Left kidney (tissue), 2 donors: Measurements from ENCODE around the gene PIGL. TPM values are rescaled to one million over a fixed set of nuclear protein-coding genes. Genes with fewer than 3 reads are reported as not detected.
"Not testable (repeated sequence)": the region's sequence is repeated elsewhere in the genome, so short reads cannot be mapped to it uniquely, and the experiment has no call there.

Experiments
- DNase-seq: peaks from one replicate; pipeline ENCODE4 v3.0.0-alpha.2; 2013
- polyA plus RNA-seq: library from polyadenylated mRNA; unstranded; fragments of 120-200 nt; gene quantifications from one replicate; pipeline ENCODE4 v1.2.1, GENCODE V29; 2013; ENCODE audit not compliant: insufficient read length

Gene PIGL
- polyA plus RNA-seq, 1 donor = 46.2 TPM

DNA sequence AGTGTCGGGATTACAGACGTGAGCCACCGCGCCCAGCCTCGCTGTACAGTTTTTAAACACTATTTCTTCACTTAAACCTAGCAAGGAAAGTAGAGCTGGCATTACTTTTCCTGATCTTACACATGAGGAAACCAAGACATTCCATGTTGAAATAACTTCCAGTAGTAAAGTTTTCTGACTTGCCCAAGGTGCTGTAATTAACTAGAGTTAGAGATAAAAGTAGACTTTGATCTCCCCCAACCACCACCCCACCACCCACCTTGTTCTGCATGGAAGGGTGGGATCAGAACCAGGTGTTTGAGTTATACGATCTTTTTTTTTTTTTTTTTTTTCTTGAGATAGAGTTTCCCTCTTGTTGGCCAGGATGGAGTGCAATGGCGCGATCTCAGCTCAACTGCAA, 89.2 kb downstream of the PIGL start:
- DNase-seq = no peak

DNA sequence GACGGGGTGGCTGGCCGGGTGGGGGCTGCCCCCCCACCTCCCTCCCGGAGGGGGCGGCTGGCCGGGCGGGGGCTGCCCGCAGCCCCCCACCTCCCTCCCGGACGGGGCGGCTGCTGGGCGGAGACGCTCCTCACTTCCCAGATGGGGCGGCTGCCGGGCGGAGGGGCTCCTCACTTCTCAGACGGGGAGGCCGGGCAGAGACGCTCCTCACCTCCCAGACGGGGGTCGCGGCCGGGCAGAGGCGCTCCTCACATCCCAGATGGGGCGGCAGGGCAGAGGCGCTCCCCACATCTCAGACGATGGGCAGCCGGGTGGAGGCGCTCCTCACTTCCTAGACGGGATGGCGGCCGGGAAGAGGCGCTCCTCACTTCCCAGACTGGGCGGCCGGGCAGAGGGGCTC, 95.1 kb downstream of the PIGL start:
- not testable (repeated sequence) for DNase-seq

DNA sequence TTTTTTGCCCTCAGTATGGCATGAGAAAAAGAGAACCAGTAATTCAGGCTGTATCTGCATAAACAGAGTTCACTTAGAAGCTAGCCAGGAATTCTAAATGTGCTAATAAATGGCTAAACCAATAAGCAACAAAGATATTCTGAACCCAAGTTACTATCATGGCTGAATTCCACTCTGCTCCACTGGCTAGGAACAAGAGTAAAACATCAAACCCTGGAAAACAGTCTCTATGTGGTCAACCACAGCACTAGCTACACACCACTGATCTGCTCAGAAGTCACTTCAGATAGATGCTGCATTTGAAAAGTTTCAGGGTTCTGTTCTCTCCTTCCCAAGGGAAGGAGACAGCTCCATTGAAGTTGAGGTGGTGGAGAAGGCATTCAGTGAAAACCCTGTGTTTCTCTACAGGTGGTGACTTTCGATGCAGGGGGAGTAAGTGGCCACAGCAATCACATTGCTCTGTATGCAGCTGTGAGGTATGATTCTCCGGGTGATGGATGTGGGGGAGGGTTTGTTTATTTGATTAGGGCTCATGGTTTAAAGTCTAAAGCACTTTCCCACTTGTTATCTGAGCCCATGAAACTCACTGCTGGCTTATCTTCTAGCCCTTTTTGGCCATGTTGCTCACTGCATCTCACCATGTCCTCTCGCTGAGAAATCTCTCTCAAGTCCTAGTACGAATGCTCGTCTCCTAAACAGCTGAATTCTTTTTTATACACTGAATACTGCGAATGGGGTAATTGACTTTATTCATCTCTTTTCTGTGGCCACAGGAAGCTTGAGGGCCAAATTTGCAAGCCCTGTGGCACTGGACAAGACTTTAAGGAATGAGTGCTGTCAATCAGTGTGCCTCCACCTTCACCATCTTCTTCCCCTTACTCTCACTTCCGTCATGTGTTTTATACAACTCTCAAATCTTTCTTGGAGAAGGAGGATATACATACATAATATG, 96.4 kb downstream of the PIGL start:
- no peak for DNase-seq

DNA sequence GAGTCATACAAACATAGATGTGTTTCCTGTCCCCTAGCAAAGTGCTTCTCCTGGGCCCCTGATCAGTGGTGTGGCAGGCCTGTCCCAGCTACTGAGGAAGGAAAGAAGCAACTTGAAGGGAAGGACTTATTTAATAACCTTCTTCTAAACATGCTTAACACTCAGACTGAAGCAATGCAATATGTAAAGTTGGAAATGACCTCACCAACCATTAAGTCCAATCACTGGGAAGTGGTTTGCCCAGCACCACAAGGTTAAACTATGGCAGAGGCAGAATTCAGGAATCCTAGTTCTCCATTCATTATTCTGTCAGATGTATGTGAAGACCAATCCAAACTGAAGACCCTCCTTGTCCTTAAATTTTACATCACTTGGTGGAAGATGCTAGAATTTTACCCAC, 97.2 kb downstream of the PIGL start:
- no peak for DNase-seq

DNA sequence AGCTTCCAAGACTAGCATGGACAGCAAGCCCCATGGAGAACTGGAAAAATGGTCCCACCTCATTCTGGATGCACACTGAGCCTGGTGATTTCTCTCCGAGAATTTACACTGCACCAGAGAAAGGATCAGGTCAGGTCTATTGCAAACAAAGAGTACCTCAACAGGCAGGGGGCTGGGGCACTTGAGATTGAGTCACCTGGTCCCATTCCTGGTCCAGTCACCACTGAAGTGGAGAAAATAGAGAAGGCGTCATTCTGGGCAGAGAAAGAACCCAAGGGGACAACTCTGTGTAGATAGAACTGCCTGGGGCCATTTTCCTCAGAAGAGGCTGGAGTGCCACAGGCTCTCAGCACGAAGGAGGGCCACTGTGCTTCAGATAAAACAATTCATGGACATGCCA, 97.8 kb downstream of the PIGL start:
- no peak for DNase-seq

DNA sequence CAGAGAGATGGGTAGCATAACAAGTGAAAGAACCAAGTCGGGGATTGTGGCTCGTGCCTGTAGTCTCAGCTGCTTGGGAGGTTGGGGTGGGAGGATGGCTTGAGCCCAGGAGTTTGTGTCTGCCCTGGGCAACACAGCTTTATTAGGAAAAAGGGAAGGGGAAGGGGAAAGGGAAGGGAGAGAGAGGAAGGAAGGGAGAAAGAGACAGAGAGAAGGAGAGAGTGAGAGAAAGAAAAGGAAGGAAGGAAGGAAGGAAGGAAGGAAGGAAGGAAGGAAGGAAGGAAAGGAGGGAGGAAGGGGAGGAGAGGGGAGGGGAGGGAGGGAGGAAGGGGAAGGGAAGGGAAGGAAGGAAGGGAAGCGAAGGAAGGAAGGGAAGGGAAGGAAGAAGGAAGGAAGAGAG, 103.0 kb downstream of the PIGL start:
- no peak for DNase-seq

DNA sequence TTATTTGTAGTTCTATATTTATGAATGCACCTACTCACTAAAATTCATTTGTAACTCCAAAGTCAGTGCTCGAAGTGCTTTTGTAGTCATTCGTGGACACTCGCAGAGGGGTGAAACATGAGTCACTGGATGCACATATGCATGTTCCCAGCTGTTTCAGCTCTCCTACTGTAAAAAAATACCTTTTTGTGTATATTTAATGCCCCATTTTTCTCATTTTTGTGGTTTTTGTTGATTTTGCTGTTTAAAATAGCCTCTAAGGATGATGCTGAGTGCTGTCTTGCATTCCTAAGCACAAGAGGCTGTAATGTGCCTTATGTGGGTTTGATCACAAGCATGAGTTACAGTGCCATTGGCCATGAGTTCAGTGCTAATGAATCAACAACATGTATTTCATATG, 105.6 kb downstream of the PIGL start:
- no peak for DNase-seq

DNA sequence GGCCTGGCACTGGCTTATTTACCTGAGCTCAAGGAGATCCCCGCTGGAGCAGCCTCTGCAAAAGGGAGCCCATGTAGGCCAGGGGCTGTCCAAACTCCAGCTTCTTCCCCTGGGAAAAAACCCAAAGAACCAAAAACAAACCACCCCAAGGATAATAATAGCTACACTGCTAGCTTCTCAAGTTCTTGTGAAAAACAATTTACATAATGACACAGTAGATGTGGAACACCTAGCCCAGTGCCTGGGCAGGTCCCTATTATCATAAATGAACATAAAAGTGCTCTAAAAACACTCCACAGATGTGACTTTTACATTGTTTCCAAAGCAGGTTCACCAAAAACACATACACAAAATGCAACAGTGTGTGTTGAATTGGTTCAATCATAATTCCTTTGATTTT, 109.0 kb downstream of the PIGL start:
- no peak for DNase-seq

DNA sequence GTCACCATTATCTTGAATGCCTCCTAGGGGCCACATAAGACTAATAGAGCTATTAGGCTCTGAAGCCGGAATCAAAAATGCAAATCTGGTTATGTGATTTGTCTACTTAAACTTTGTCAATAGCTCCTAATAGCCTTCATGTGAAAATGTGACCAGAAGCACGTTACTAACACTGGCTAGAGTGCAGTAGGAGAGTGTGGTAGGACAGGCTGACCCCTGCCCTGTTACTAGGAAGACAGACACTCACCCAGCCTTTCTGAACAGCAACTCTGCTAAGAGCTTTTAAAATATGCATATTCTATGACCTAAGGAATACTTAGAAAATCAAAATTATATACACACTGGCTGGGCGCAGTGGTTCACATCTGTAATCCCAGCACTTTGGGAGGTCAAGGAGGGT, 110.0 kb downstream of the PIGL start:
- DNase-seq = no peak

DNA sequence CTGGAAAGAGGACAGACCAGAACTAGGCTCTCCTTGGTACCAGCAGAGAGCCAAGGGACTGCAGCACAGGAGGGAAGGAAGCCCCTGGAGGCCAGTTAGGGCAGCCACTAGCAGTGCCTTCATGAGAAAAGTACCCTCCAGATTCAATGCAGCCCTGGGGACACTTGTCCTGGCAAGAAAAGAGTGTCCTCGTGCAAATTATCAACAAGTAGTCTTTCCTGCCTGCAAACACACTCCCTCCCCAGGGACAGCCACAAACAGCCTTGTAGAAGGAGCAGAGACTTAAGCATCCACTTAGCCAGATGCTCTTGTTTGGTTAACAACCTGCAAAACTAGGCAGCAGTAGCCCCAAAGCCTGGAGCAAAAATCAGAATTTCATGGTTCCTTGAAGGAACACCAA, 112.0 kb downstream of the PIGL start:
- no peak for DNase-seq

DNA sequence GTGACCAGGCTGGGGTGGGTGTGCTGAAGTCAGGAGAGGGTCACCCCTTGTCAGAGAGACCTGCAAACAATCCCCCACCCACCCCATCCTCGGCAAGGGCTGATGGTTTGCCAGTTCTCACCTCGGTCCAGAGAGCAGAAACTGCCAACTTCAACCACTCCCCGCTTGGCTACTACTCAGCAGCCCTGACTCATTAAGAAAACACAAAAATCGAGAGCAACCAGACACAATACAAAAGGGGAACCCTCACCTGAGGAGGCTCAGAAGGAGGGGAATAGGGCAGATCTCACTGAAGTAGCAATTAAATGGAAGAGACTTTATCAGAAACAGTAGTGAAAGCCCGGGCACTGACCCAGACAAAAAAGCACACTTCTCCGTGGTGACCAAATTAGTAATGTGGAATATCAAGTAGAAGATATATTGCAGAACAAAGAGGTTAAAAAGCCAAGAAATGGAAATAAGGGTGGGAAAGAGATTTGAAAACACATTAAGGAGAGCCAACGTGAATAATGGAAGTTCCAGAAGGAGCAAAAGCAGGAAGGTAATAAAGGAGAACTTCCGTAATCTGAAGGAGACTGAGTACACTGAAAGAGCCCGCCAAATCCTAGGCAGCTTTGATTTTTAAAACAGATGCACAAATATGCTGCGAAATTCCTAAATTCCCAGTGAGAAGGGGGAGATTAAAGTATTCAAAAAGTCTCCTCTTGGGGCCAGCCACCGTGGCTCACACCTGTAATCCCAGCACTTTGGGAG, 112.7 kb downstream of the PIGL start:
- DNase-seq = no peak

DNA sequence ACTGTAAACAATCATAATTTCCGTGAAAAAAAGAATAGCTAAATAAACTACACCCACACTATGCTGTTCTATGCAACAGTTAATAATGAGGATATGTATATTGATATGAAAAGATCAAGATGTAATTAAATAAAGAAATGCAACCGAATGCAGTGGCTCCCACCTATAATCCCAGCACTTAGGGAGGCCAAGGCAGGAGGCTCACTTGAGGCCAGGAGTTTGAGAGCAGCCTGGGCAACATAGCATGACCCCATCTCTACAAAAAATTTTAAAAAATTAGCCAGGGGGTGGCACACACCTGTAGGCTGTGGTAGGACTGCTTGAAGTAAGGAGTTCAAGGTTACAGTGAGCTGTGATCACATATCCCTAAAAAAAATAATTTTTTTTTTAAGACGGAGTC, 121.4 kb downstream of the PIGL start:
- DNase-seq = no peak

DNA sequence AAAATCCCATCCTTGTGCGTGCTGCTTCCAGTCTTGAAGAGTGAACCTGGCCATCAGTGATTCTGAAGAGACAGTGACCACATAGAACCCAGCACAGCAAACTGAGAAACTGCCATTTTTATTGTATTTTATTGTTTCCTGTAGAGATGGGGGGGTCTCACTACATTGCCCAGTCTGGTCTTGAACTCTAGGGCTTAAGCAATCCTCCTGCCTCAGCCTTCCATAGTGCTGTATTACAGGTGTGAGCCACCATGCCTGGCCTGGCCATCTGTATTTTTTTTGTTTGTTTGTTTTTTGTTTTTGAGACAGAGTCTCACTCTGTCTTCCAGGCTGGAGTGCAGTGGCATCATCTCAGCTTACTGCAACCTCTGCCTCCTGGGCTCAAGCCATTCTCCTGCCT, 122.4 kb downstream of the PIGL start:
- DNase-seq = no peak

DNA sequence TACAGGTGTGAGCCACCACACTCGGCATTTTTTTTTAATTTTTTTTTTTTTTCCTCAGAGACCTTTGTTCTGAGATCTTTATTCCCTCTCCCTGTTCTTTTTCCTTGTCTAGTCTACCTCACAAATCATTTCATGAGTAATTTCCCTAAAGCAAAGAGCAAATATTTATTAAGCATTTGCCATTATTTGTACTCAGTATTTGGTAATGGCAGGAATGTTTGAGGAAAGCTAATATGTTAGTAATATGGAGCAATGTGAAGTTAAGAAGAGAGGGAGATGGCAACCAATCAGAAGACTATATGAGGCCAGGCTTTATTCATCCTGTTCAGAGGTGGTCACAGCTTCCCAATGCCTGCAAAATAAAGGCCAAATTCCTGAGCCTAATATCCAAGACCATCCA, 122.9 kb downstream of the PIGL start:
- DNase-seq = no peak

DNA sequence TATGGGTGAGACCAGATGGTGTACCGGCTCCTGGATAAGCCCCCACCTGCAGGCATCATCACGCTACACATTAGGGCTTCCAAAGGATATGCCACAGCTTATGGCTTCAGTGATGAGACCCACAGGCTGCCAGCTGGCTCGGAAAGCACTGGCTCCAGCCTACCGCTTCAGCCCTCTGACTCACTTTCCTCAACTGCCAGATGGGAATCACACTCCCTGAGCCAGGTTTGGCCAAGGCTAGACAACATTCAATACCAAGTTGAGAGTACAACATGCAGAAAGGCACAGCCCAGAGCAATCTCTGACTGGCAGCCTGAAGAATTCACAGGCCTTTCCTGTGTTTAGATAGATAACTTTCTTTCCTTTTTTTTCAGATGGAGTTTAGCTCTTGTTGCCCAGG, 126.0 kb downstream of the PIGL start:
- no peak for DNase-seq

DNA sequence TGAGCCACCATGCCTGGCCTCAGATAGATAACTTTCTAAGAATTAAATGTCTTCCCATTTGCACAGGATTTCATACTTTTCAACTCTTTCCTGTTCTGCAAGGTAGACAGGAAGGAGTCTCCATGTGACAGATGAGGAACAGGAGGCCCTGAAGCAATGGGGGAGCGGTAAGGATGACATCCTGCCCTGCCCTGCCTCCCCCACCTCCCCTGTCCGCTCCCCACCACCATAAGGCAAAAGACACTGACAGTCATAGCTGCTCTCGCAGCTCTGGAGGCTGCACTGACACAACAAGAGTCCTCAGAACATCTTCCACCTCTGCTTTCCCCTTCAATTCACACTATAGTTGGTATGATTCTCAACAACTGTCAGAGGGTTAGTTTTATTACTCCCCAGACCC, 126.6 kb downstream of the PIGL start:
- no peak for DNase-seq

DNA sequence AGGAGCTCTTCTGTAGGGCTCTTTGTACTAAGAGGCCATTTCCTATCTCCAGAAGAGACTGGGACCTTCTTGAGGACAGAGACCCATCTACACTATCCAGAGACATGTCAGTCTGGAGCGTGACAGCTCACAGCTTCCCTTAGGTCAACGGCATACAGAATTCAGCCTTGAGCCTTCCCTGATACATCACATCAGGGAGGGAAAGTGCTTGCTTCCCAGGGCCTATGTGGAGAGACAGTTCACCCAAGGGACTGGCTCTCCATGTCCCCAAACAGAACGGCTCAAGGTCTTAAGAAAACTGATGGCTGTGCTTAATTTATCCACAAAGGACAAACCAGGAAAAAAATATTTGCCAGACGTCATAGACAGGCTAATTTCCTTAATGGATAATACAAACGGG, 128.6 kb downstream of the PIGL start:
- no peak for DNase-seq

DNA sequence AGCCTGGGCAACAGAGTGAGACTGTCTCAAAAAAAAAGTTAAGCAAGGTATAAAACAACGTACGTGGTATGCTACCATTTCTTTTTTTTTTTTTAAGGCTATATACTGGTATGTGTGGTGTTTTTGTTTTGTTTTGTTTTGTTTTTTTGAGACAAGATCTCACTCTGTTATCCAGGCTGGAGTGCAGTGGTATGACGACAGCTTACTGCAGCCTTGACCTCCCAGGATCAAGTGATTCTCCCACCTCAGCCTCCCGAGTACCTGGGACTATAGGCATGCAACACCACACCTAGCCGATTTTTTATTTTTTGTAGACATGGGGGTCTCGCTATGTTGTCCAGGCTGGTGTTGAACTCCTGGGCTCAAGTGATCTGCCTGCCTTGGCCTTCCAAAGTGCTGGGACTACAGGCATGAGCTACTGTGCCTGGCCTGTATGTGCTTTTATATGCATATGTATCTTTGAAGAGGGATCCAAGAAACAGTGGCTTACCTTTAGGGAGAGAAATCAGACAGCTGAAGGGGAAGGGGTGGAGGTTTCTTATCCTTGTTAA, 129.8 kb downstream of the PIGL start:
- DNase-seq = no peak

DNA sequence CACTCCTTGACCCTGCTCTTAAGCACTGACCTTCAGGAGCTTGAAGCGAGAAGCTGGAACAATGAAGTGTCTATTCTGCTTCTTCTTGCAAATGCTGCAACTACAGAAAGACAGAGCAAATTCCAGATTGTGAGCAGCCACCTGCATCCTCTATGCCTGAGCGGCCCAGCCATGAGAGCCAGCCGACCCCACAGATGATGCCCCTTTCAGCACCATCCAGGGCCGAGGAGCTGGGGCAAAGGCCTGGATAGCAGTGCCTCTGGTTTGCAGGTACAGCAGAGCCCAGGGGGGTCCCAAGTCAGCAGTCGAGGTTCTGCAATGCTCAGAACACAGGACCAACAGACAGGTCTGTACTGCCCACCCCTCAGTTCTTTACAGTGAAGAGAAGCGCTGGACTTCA, 131.6 kb downstream of the PIGL start:
- DNase-seq = no peak

DNA sequence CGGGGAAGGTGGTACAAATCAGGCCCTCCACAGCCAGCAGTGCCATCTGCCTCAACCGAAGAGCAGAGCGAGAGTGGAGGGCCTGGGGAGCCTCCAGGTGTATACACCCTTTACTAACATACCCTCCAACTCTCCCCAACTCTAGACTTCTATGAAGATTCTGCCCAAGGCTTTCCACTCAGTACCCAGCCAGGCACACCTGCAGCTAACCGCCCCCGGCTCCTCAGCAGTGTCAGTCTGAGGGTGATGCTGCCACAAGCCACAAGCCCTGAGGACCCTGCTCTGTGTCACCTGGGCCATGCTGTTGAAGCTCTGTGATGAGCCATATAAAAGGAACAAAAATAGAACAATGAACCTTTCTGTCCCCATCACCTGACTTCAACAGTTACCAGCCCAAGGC, 132.4 kb downstream of the PIGL start:
- DNase-seq = no peak

DNA sequence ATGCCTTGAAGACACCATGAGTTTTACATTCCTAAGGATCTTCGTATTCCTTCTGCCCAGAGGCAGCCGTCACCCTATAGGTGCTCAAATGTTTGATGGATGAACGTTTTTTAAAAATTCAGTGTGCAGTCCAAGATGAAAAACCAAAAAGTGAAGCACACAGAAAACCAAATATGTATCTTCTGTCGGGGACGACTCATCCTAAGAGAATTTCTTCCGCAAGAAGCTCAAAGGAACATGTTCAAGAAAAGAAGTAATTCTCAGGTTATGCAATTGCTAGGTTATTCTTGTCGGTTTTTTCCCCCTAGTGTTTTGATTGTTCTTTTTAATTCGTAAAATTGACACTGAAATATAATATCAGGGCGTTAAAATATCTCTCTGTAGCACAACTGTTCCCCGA, 134.8 kb downstream of the PIGL start:
- no peak for DNase-seq

DNA sequence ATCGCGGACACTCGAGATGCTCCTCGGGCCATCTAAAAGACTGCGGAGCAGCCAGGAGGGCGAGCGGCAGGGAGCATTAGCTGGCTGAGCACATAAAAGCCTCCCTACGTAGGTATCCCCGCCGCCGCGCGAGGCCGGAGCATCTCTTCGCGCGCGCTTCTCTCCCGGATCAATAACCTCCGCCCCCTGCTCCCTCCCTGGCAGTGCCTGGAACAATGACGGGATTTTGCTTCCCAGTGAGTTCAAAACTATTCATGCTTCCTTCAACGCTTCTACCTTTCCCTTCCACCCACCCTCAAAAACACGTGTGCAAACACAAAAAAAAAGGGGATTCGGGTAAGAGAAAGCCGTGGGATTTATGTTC, 135.3 kb downstream of the PIGL start:
- DNase-seq = peak; percentile 46

DNA sequence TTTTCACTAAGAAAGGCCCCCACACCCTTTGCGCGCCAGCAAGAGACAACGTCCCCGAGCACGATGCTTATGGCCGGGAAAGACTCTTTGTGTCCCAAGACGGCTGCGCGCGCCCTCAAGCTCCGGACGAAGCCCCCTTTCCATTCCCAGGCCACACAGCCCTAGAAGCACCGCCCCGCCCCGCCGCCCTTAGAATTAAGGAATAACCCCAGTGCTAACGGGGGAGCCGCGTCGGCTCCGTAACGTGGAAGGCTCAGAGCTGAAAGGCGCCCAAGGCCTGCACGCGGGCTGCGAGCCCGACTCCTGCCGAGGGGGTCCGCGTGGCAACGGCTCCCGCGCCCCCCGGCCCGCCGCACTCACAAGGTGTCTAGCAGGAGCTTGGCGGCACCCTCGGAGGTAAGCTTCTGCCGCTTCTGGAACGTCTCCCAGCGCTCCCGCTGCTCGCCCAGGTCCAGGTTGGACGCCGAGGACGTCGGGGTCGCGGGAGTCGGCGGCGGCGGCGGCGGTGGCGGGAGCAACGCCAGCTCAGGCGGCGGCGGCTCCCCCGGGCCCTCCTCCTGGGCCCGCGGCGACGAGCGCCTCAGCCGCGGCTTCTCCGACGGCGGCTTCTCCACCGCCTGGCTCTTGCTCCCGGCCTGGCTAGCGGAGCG, 135.8 kb downstream of the PIGL start:
- peak; percentile 27 for DNase-seq
